HCT116 (cell line): ENCODE measurements around the gene PCDHGA2.

Source experiments
- CEBPB ChIP-seq: IDR thresholded peaks from 2 replicates; pipeline ENCODE4 v1.6.1; 2012; ENCODE audit warnings: low read depth
- EZH2 ChIP-seq: fragments of 200-600 bp; sonication (generic); IDR thresholded peaks from 2 replicates; pipeline ENCODE4 v1.6.1; 2017; ENCODE audit warnings: antibody characterized with exemption, mixed run types
- POLR2A ChIP-seq: IDR thresholded peaks from 2 replicates; pipeline ENCODE4 v1.7.0; 2011; ENCODE audit warnings: borderline replicate concordance; ENCODE audit not compliant: insufficient read depth, insufficient read length; ENCODE audit errors: extremely low read depth
- POLR2AphosphoS5 ChIP-seq: IDR thresholded peaks from 2 replicates; pipeline ENCODE4 v1.6.1; 2011; ENCODE audit warnings: mild to moderate bottlenecking, low read depth, low read length, moderate library complexity
- SP1 ChIP-seq: IDR thresholded peaks from 2 replicates; pipeline ENCODE4 v1.6.1; 2012; ENCODE audit warnings: low read depth
- YY1 ChIP-seq: IDR thresholded peaks from 2 replicates; pipeline ENCODE4 v1.6.1; 2011; ENCODE audit warnings: low read length, low read depth, moderate library complexity, mild to moderate bottlenecking; ENCODE audit not compliant: insufficient replicate concordance; ENCODE audit errors: extremely low read depth
- TF ChIP-seq, protein P1 (sequence below), 3 experiments: fragments of 200-600 bp in 1 of 3; sonication (generic) in 1 of 3; IDR thresholded peaks in 2 of 3; conservative IDR thresholded peaks in 1 of 3; 2 replicates each; pipeline ENCODE4 v1.5.1; 2012 to 2017; ENCODE audit warnings: low read depth in 2 of 3, low read length in 2 of 3, antibody characterized with exemption in 1 of 3, borderline replicate concordance in 1 of 3, control low read depth in 1 of 3, mild to moderate bottlenecking in 1 of 3, mixed read lengths in 1 of 3, mixed run types in 1 of 3, moderate library complexity in 1 of 3; ENCODE audit not compliant: insufficient read depth in 1 of 3

DNA sequence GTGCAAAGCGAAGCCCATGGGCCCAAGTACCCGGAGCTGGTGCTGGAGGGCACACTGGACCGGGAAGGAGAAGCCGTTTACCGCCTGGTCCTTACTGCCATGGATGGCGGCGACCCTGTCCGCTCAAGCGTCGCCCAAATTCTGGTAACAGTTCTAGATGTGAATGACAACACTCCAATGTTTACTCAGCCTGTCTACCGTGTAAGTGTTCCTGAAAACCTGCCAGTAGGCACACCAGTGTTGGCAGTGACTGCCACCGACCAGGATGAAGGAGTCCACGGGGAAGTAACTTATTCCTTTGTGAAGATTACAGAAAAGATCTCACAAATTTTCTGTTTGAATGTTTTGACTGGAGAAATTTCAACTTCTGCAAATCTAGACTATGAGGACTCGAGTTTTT, 36.1 kb downstream of the PCDHGA2 start:
- TF ChIP-seq, protein P1, sequence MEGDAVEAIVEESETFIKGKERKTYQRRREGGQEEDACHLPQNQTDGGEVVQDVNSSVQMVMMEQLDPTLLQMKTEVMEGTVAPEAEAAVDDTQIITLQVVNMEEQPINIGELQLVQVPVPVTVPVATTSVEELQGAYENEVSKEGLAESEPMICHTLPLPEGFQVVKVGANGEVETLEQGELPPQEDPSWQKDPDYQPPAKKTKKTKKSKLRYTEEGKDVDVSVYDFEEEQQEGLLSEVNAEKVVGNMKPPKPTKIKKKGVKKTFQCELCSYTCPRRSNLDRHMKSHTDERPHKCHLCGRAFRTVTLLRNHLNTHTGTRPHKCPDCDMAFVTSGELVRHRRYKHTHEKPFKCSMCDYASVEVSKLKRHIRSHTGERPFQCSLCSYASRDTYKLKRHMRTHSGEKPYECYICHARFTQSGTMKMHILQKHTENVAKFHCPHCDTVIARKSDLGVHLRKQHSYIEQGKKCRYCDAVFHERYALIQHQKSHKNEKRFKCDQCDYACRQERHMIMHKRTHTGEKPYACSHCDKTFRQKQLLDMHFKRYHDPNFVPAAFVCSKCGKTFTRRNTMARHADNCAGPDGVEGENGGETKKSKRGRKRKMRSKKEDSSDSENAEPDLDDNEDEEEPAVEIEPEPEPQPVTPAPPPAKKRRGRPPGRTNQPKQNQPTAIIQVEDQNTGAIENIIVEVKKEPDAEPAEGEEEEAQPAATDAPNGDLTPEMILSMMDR (IDR thresholded peaks at IDR 0.05 in 2 of 3, conservative IDR thresholded peaks at IDR 0.05 in 1 of 3; ENCODE audit: borderline replicate concordance in 1 of 3, insufficient read depth in 1 of 3, low read depth in 2 of 3, low read length in 2 of 3) = no peak
- TF ChIP-seq YY1 = no peak
- no peak for TF ChIP-seq CEBPB
- TF ChIP-seq POLR2A = no peak
- no peak for TF ChIP-seq EZH2
- TF ChIP-seq SP1 = no peak
- no peak for TF ChIP-seq POLR2AphosphoS5
